Endothelial cell (in vitro differentiated cells): ENCODE data around the gene AUTS2. TPM values are rescaled to one million over a fixed set of nuclear protein-coding genes. Genes with fewer than 3 reads are reported as not detected.

Experiments used
- DNase-seq: peaks from one replicate; pipeline ENCODE4 v3.0.0; 2021; ENCODE audit warnings: low spot score
- H3K27ac Mint-ChIP-seq: one replicate; pipeline ENCODE4 v1.8.0; 2021; ENCODE audit warnings: mixed read lengths, inconsistent platforms; ENCODE audit not compliant: unreplicated experiment
- H3K27me3 Mint-ChIP-seq: one replicate; pipeline ENCODE4 v1.8.0; 2021; ENCODE audit warnings: mild to moderate bottlenecking, moderate library complexity, mixed read lengths, inconsistent platforms; ENCODE audit not compliant: unreplicated experiment
- H3K36me3 Mint-ChIP-seq: one replicate; pipeline ENCODE4 v1.8.0; 2021; ENCODE audit warnings: mild to moderate bottlenecking, low read depth, mixed read lengths, inconsistent platforms; ENCODE audit not compliant: unreplicated experiment
- H3K4me1 Mint-ChIP-seq: one replicate; pipeline ENCODE4 v1.8.0; 2021; ENCODE audit warnings: mild to moderate bottlenecking, mixed read lengths, inconsistent platforms; ENCODE audit not compliant: unreplicated experiment
- H3K4me3 Mint-ChIP-seq: one replicate; pipeline ENCODE4 v1.8.0; 2021; ENCODE audit warnings: mild to moderate bottlenecking, mixed read lengths, inconsistent platforms; ENCODE audit not compliant: unreplicated experiment
- H3K9me3 Mint-ChIP-seq: one replicate; pipeline ENCODE4 v1.8.0; 2021; ENCODE audit warnings: mixed read lengths, inconsistent platforms; ENCODE audit not compliant: unreplicated experiment
- CTCF ChIP-seq: fragments of 200-600 bp; sonication (generic); IDR thresholded peaks from one replicate; pipeline ENCODE4 v1.5.0; 2021; ENCODE audit warnings: antibody characterized with exemption; ENCODE audit not compliant: unreplicated experiment
- long read RNA-seq: library from polyadenylated mRNA; unstranded; transcript quantifications from one replicate; pipeline ENCODE4 v2.0.0, GENCODE V29; 2020; ENCODE audit not compliant: unreplicated experiment
- total RNA-seq: library from RNA; stranded (reverse); fragmentation: NEBNext Ultra II Directional; extraction: Animal tissue kit (Norgen Biotek cat#: 25700); gene quantifications from one replicate; pipeline ENCODE4 v1.2.1, GENCODE V29; 2021; ENCODE audit not compliant: unreplicated experiment

The AUTS2 gene
- total RNA-seq = 103 TPM
- long read RNA-seq, partial matches to known transcripts = 1 of 8 reads
- long read RNA-seq, other reads (novel, unspliced or antisense) = 7 of 8 reads

GRCh38 chr7:69598081-69598486 is at the start of gene AUTS2:
Gene AUTS2, plus strand, starts transcription at chr7:69598475. Its CDS starts 1,179 bp downstream, at chr7:69599654.
- peaks cover 11% of the 10 kb centered on the region for H3K27me3 Mint-ChIP-seq
- H3K36me3 Mint-ChIP-seq = peaks cover 4% of the 10 kb centered on the region
- no peak within 1 kb of the TSS for H3K27ac Mint-ChIP-seq

GRCh38 chr7:69550991-69551390 is 47.3 kb upstream of the AUTS2 start:
- no peak for TF ChIP-seq CTCF
- DNase-seq = no peak
- no peak overlapping the region for H3K27ac Mint-ChIP-seq
- H3K4me3 Mint-ChIP-seq = no peak overlapping the region
- peaks cover 1% of the 10 kb centered on the region for H3K27me3 Mint-ChIP-seq
- no peaks in the 10 kb centered on the region for H3K4me1 Mint-ChIP-seq
- no peaks in the 10 kb centered on the region for H3K9me3 Mint-ChIP-seq
- no peaks in the 10 kb centered on the region for H3K36me3 Mint-ChIP-seq

More at GRCh38 chr7:69598081-69598486, at the start of gene AUTS2:
- Mint-ChIP-seq H3K4me1 (peaks cover 11% of the 10 kb centered on the region), H3K4me3 (peak within 1 kb of the TSS; percentile 99), H3K9me3 (no peaks in the 10 kb centered on the region)
- TF ChIP-seq CTCF = no peak
- peak; percentile 97 for DNase-seq

- H3K27me3 Mint-ChIP-seq = peaks cover 1% of the 10 kb centered on the region
- no peak overlapping the region for H3K27ac Mint-ChIP-seq
- H3K4me1 Mint-ChIP-seq = no peaks in the 10 kb centered on the region
- no peak overlapping the region for H3K4me3 Mint-ChIP-seq
- no peak for DNase-seq
- H3K9me3 Mint-ChIP-seq = no peaks in the 10 kb centered on the region
- H3K36me3 Mint-ChIP-seq = no peaks in the 10 kb centered on the region
- TF ChIP-seq CTCF = no peak
Measured at GRCh38 chr7:69553190-69553589, 45.1 kb upstream of the AUTS2 start.

- Mint-ChIP-seq H3K36me3 (no peaks in the 10 kb centered on the region), H3K27ac (no peak overlapping the region)
- no peak for DNase-seq
Measured at GRCh38 chr7:69561266-69561960, 36.9 kb upstream of the AUTS2 start.

More at GRCh38 chr7:69561266-69561960, 36.9 kb upstream of the AUTS2 start:
- H3K4me1 Mint-ChIP-seq = no peaks in the 10 kb centered on the region
- no peak for TF ChIP-seq CTCF
- no peak overlapping the region for H3K4me3 Mint-ChIP-seq
- no peaks in the 10 kb centered on the region for H3K9me3 Mint-ChIP-seq
- H3K27me3 Mint-ChIP-seq = no peaks in the 10 kb centered on the region
